ENCODE results near the gene ADD1. TPM values are rescaled to one million over a fixed set of nuclear protein-coding genes. Genes with fewer than 3 reads are reported as not detected.

Gene ADD1
- total RNA-seq, 1 experiment from 2014 or later = 125 TPM

DNA sequence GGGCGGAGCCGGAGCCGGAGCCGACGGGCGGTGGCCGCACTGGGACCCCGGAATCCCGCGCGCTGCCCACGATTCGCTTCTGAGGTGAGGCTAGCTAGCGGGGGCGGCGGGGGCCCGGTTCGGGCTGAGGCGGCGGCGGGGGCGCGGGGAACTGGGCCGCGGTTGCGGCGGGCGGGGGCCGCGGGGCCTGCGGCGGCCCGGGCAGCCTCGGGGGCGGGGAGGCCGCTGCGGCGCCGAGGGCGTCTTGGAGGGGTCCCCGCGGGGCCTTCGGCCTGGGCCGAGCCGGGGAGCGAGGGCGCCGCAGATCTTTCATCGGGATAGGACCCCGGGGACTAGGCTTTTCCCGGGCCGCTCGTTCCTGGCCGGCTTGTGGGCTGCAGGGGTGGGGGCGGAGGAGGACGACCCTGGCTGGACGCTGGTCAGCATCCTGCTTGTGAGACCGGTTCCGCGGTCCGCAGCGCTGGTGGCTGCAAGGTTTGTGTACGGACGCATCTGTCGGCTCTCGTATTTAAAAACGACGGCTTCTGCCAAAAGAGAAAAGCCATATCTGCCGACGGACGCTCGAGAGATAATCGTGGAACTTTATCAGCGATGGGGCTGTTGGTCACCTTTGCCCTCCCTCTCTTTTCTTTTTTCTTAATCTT, 419 bp downstream of the ADD1 start:
- no peak for TF ChIP-seq CTCF (IDR thresholded peaks at IDR 0.05; ENCODE audit: unreplicated experiment)
- peak; percentile 27 for DNase-seq
- H3K27me3 Mint-ChIP-seq (ENCODE audit: unreplicated experiment) = no peaks in the 10 kb centered on the region
- H3K9me3 Mint-ChIP-seq (ENCODE audit: low read depth, unreplicated experiment) = peaks cover 2% of the 10 kb centered on the region
- H3K4me1 Mint-ChIP-seq (ENCODE audit: low read depth, unreplicated experiment) = peaks cover 32% of the 10 kb centered on the region
- no TSS peak for BruUV-seq (replicated peaks)
- CTCF ChIA-PET = interaction anchor here (0.7 kb wide), 1 partner anchor 121 kb away, joined by 3 read pairs; no protein-coding TSS in a partner anchor
- peaks cover 26% of the 10 kb centered on the region for H3K36me3 Mint-ChIP-seq (ENCODE audit: insufficient read depth, unreplicated experiment)
- peak overlapping the region; percentile 87 for H3K4me3 Mint-ChIP-seq (ENCODE audit: low read depth, unreplicated experiment)
- intact Hi-C loops (cut with micrococcal nuclease; ENCODE audit: unreplicated experiment) = no loop called here
- peak overlapping the region; percentile 87 for H3K27ac Mint-ChIP-seq (ENCODE audit: unreplicated experiment)

GRCh38 chr4:2846172-2846571, 2.5 kb downstream of the ADD1 start:
- CTCF ChIA-PET = no interaction called here
- TF ChIP-seq CTCF (IDR thresholded peaks at IDR 0.05; ENCODE audit: unreplicated experiment) = no peak
- no peaks in the 10 kb centered on the region for H3K27me3 Mint-ChIP-seq (ENCODE audit: unreplicated experiment)
- peaks cover 26% of the 10 kb centered on the region for H3K36me3 Mint-ChIP-seq (ENCODE audit: insufficient read depth, unreplicated experiment)
- H3K27ac Mint-ChIP-seq (ENCODE audit: unreplicated experiment) = no peak overlapping the region
- H3K4me3 Mint-ChIP-seq (ENCODE audit: low read depth, unreplicated experiment) = no peak overlapping the region
- intact Hi-C loops (cut with micrococcal nuclease; ENCODE audit: unreplicated experiment) = loop anchor here (5.0 kb wide), 1 partner anchor 61 kb away; no protein-coding TSS in a partner anchor
- no TSS peak for BruUV-seq (replicated peaks)
- no peaks in the 10 kb centered on the region for H3K9me3 Mint-ChIP-seq (ENCODE audit: low read depth, unreplicated experiment)
- no peak for DNase-seq
- H3K4me1 Mint-ChIP-seq (ENCODE audit: low read depth, unreplicated experiment) = peaks cover 32% of the 10 kb centered on the region

DNA sequence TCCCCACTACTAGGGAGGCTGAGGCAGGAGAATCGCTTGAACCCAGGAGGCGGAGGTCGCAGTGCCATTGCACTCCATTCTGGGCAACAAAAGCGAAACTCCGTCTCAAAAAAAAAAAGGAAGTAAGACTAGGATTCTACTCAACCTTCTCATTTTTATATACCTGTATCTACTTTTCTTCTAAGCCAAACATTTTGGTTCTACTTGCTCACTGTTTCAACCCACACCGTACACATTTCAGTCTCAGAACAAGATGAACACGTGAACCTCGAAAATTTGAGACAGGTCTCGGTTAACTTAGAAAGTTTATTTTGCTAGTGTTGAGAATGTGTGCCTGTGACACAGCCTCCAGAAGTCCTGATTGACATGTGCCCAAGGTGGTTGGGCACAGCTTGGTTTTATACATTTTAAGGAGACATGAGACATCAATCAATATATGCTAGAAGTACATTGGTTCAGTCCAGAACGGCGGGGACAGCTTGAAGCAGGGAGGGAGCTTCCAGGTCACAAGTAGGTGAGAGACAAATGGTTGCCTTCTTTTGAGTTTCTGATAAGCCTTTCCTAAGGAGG, 3.7 kb downstream of the ADD1 start:
- peaks cover 26% of the 10 kb centered on the region for H3K36me3 Mint-ChIP-seq (ENCODE audit: insufficient read depth, unreplicated experiment)
- BruUV-seq (replicated peaks) = no TSS peak
- no peak for DNase-seq
- no peak for TF ChIP-seq CTCF (IDR thresholded peaks at IDR 0.05; ENCODE audit: unreplicated experiment)
- no peaks in the 10 kb centered on the region for H3K27me3 Mint-ChIP-seq (ENCODE audit: unreplicated experiment)
- CTCF ChIA-PET = no interaction called here
- H3K9me3 Mint-ChIP-seq (ENCODE audit: low read depth, unreplicated experiment) = no peaks in the 10 kb centered on the region
- peaks cover 30% of the 10 kb centered on the region for H3K4me1 Mint-ChIP-seq (ENCODE audit: low read depth, unreplicated experiment)
- H3K4me3 Mint-ChIP-seq (ENCODE audit: low read depth, unreplicated experiment) = no peak overlapping the region
- intact Hi-C loops (cut with micrococcal nuclease; ENCODE audit: unreplicated experiment) = loop anchor here (5.0 kb wide), 1 partner anchor 60 kb away; no protein-coding TSS in a partner anchor
- H3K27ac Mint-ChIP-seq (ENCODE audit: unreplicated experiment) = no peak overlapping the region

DNA sequence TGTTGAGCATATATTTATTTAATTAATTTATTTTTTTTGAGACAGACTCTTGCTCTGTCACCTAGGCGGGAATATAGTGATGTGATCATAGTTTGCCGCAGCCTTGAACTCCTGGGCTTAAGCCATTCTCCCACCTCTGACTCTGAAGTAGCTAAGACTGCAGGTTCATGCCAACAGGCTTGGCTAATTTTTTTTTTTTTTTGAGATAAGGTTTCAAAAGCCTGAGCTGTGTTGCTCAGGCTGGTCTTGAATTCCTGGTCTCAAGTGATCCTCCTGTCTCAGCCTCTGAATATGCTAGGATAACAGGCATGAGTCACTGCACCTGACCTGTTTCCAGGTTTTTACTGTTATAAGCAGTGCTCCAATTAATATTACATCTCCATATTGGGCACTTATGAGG, 4.8 kb downstream of the ADD1 start:
- no TSS peak for BruUV-seq (replicated peaks)
- Mint-ChIP-seq H3K4me1 (ENCODE audit: low read depth, unreplicated experiment) (peaks cover 23% of the 10 kb centered on the region), H3K27me3 (ENCODE audit: unreplicated experiment) (no peaks in the 10 kb centered on the region), H3K36me3 (ENCODE audit: insufficient read depth, unreplicated experiment) (peaks cover 19% of the 10 kb centered on the region), H3K9me3 (ENCODE audit: low read depth, unreplicated experiment) (no peaks in the 10 kb centered on the region), H3K4me3 (ENCODE audit: low read depth, unreplicated experiment) (no peak overlapping the region), H3K27ac (ENCODE audit: unreplicated experiment) (no peak overlapping the region)
- no peak for DNase-seq
- intact Hi-C loops (cut with micrococcal nuclease; ENCODE audit: unreplicated experiment) = loop anchor here (5.0 kb wide), 1 partner anchor 59 kb away; no protein-coding TSS in a partner anchor
- CTCF ChIA-PET = no interaction called here
- no peak for TF ChIP-seq CTCF (IDR thresholded peaks at IDR 0.05; ENCODE audit: unreplicated experiment)

Measured in Calu3 (cell line).